Urinary bladder (tissue), 4 donors: ENCODE results near the gene ZNF511. TPM values are rescaled to one million over a fixed set of nuclear protein-coding genes. Genes with fewer than 3 reads are reported as not detected.
A peak's percentile ranks its signal among the peaks of the same experiment; 100 is the strongest.

ENCODE experiments used
- DNase-seq: peaks from one replicate; pipeline ENCODE4 v3.0.0-alpha.2; 2015; ENCODE audit errors: extremely low spot score
- H3K27ac ChIP-seq: one replicate; pipeline ENCODE4 v1.5.1; 2013; ENCODE audit warnings: low read depth, mild to moderate bottlenecking, moderate library complexity
- H3K36me3 ChIP-seq: one replicate; pipeline ENCODE4 v1.6.1; 2013; ENCODE audit warnings: mild to moderate bottlenecking, moderate library complexity; ENCODE audit not compliant: insufficient read depth
- H3K4me1 ChIP-seq: one replicate; pipeline ENCODE4 v1.6.1; 2013; ENCODE audit warnings: mild to moderate bottlenecking, moderate library complexity; ENCODE audit not compliant: insufficient read depth
- H3K4me3 ChIP-seq: one replicate; pipeline ENCODE4 v1.5.1; 2013; ENCODE audit warnings: low read depth, low read length
- WGBS: extraction: QIAGEN DNeasy Blood & Tissue Kit; methylation state at CpG from one replicate; pipeline ENCODE4 v1.1.7; 2013; 5-methylcytosine and 5-hydroxymethylcytosine counted together
- polyA plus RNA-seq: library from polyadenylated mRNA; stranded (reverse); fragments of 200-250 nt; gene quantifications from one replicate; pipeline ENCODE4 v1.2.3, GENCODE V29; 2013
- total RNA-seq: library from RNA; depleted of rRNA; stranded (reverse); fragments of >200 nt; gene quantifications from one replicate; pipeline ENCODE4 v1.2.3, GENCODE V29; 2014
- donor health status: healthy with polysubstance abuse.
- donor health status: healthy.

ZNF511 gene
- total and polyA plus RNA-seq, 2 donors: 24.1 to 41.5 TPM

GRCh38 chr10:133278577-133279265 lies 30.0 kb upstream of the ZNF511 start:
- no peaks in the 10 kb centered on the region for H3K4me1 ChIP-seq
- peak overlapping the region; percentile 71 for H3K27ac ChIP-seq
- peaks cover 4% of the 10 kb centered on the region for H3K36me3 ChIP-seq
- H3K4me3 ChIP-seq: no peak overlapping the region
- WGBS: 67% methylated on average over 19 of the region's 19 CpGs
- no peak for DNase-seq

- H3K4me3 ChIP-seq: no peak overlapping the region
- DNase-seq: no peak
- H3K4me1 ChIP-seq: no peaks in the 10 kb centered on the region
- peaks cover 7% of the 10 kb centered on the region for H3K36me3 ChIP-seq
- no peak overlapping the region for H3K27ac ChIP-seq
- 82% methylated on average over 24 of the region's 24 CpGs for WGBS
These were observed 29.1 kb upstream of the ZNF511 start for GRCh38 chr10:133279326-133280226.

GRCh38 chr10:133280391-133281059 lies 28.2 kb upstream of the ZNF511 start:
- no peak overlapping the region for H3K27ac ChIP-seq
- H3K36me3 ChIP-seq: peaks cover 7% of the 10 kb centered on the region
- no peak for DNase-seq
- H3K4me3 ChIP-seq: no peak overlapping the region
- 94% methylated on average over 10 of the region's 10 CpGs for WGBS
- H3K4me1 ChIP-seq: no peaks in the 10 kb centered on the region

- Histone ChIP-seq H3K4me3 (no peak overlapping the region), H3K36me3 (peaks cover 7% of the 10 kb centered on the region), H3K4me1 (no peaks in the 10 kb centered on the region), H3K27ac (no peak overlapping the region)
- 95% methylated on average over 15 of the region's 15 CpGs for WGBS
- DNase-seq: no peak
These were observed 27.6 kb upstream of the ZNF511 start for GRCh38 chr10:133281084-133281483.

- no peak for DNase-seq
- WGBS: 92% methylated on average over 38 of the region's 38 CpGs
- Histone ChIP-seq H3K4me1 (no peaks in the 10 kb centered on the region), H3K36me3 (peaks cover 7% of the 10 kb centered on the region), H3K4me3 (no peak overlapping the region), H3K27ac (no peak overlapping the region)
These were observed 26.9 kb upstream of the ZNF511 start for GRCh38 chr10:133281628-133282372.

- H3K27ac ChIP-seq: no peak overlapping the region
- no peak overlapping the region for H3K4me3 ChIP-seq
- 92% methylated on average over 24 of the region's 24 CpGs for WGBS
- no peaks in the 10 kb centered on the region for H3K4me1 ChIP-seq
- H3K36me3 ChIP-seq: peaks cover 7% of the 10 kb centered on the region
- no peak for DNase-seq
These were observed 25.8 kb upstream of the ZNF511 start for GRCh38 chr10:133282846-133283390.

- WGBS: 94% methylated on average over 24 of the region's 24 CpGs
These were observed 24.8 kb upstream of the ZNF511 start for GRCh38 chr10:133283931-133284330.

GRCh38 chr10:133285217-133285616 lies 23.5 kb upstream of the ZNF511 start:
- no peak for DNase-seq
- Histone ChIP-seq H3K4me1 (no peaks in the 10 kb centered on the region), H3K36me3 (peaks cover 9% of the 10 kb centered on the region), H3K4me3 (no peak overlapping the region), H3K27ac (no peak overlapping the region)
- WGBS: 95% methylated on average over 36 of the region's 36 CpGs

More at GRCh38 chr10:133283931-133284330, 24.8 kb upstream of the ZNF511 start:
- Histone ChIP-seq H3K27ac (no peak overlapping the region), H3K36me3 (peaks cover 9% of the 10 kb centered on the region), H3K4me1 (no peaks in the 10 kb centered on the region), H3K4me3 (no peak overlapping the region)
- no peak for DNase-seq

- no peak overlapping the region for H3K27ac ChIP-seq
- H3K36me3 ChIP-seq: peaks cover 6% of the 10 kb centered on the region
- no peaks in the 10 kb centered on the region for H3K4me1 ChIP-seq
- no peak for DNase-seq
- 92% methylated on average over 18 of the region's 18 CpGs for WGBS
- H3K4me3 ChIP-seq: no peak overlapping the region
These were observed 22.3 kb upstream of the ZNF511 start for GRCh38 chr10:133286366-133286765.

- DNase-seq: no peak
- H3K36me3 ChIP-seq: peaks cover 7% of the 10 kb centered on the region
- no peak overlapping the region for H3K27ac ChIP-seq
- 95% methylated on average over 46 of the region's 46 CpGs for WGBS
- H3K4me1 ChIP-seq: no peaks in the 10 kb centered on the region
- no peak overlapping the region for H3K4me3 ChIP-seq
These were observed 20.7 kb upstream of the ZNF511 start for GRCh38 chr10:133287832-133288500.

GRCh38 chr10:133289761-133290160 lies 19.0 kb upstream of the ZNF511 start:
- no peaks in the 10 kb centered on the region for H3K4me1 ChIP-seq
- no peak overlapping the region for H3K4me3 ChIP-seq
- no peak for DNase-seq
- WGBS: 96% methylated on average over 24 of the region's 24 CpGs
- no peak overlapping the region for H3K27ac ChIP-seq
- peaks cover 9% of the 10 kb centered on the region for H3K36me3 ChIP-seq

GRCh38 chr10:133292919-133293809 lies 15.6 kb upstream of the ZNF511 start:
- 91% methylated on average over 38 of the region's 38 CpGs for WGBS
- Histone ChIP-seq H3K36me3 (peaks cover 13% of the 10 kb centered on the region), H3K27ac (no peak overlapping the region), H3K4me1 (no peaks in the 10 kb centered on the region), H3K4me3 (no peak overlapping the region)
- DNase-seq: no peak
